Left kidney (tissue), 2 donors: ENCODE measurements around the gene LCNL1. TPM values are rescaled to one million over a fixed set of nuclear protein-coding genes. Genes with fewer than 3 reads are reported as not detected.
"Not testable (repeated sequence)": the region's sequence is repeated elsewhere in the genome, so short reads cannot be mapped to it uniquely, and the experiment has no call there.

Experiments
- DNase-seq: peaks from one replicate; pipeline ENCODE4 v3.0.0-alpha.2; 2013
- polyA plus RNA-seq: library from polyadenylated mRNA; unstranded; fragments of 120-200 nt; gene quantifications from one replicate; pipeline ENCODE4 v1.2.1, GENCODE V29; 2013; ENCODE audit not compliant: insufficient read length

LCNL1 gene
- polyA plus RNA-seq, 1 donor = 0.43 TPM

GRCh38 chr9:137025517-137025966 lies 42.7 kb downstream of the LCNL1 start:
- DNase-seq = peak; percentile 84

DNA sequence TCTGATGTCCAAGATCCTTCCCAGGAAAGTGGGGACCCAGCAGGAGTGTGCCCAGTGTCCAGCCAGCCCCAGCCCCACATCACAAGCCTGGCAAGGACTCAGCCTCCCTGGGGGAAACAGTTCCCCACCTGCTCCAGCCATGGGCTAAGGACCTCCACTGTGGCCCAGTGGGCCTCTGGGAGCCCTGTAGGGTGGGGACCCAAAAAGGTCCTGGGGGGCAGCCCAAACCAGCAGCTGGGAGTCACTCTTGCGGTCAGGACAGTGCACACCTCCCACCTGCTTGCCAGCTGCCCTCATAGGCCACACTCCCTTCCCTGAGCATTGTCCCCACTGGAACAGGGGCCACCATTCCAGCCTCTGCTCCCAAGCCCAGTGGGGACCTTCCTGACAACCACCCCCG lies 43.6 kb downstream of the LCNL1 start:
- no peak for DNase-seq

DNA sequence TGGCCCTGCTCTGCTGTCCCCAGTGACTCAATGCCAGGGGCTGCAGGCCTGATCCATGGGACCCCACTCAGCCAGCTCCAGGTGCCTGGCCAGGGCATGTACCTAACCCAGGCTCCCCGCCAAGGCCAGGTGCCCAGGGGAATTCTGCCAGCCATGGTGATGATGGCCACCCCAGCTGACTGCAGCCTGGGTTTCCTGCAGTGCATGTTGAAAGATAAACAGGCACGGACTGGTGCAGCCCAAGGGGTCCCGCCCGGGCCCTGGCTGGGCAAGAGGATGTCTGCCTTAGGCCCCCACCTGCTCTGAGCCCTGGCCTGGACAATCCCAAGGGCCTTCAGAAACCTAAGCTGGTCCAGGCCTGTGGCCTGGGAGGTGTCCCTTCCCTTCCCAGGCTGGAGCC lies 44.0 kb downstream of the LCNL1 start:
- DNase-seq = no peak

DNA sequence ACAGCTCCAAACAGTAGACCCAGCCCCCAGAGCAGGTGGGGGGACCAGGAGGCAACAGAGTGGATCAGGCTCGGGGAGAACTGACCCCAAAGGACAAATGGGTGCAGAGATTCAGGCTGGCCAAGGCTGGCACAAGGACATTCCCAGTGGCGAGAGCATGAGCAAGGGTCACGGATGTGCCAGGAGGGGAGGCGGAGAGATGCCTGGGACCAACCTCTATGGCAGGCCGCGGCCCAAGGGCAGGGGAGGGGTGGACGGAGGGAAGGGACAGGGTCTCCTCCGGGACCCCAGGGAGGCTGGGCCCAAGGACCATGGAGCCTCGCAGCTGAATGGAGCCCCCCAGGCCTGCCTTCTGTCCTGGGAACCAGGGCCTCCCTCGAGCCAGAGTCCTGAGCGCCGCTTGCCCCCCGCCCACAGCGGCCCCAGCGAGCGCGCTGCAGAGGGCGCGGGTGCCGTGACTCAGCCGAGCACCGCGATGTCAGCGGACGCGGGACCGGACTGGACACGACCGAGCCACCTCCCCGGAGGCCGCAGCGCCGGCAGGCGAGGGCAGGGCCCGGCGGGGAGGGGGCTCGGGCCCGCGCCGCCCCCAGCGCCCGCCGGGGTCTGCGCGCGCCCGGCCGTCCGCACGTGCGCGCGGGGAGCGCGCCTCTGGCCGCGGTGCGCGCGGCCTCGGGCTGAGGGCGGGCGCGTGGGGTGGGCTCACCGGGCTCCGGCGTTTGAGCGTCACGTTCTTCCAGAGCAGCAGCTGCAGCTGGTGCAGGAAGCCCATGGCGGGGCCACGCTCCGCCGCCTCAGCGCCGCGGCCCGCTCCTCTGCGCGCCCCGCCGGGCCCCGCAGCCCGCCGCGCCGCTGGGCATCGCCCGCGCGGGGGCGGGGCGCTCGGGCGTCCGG lies 44.8 kb downstream of the LCNL1 start, which contains the start of gene ABCA2:
ABCA2 (minus strand) TSS at position 869 of the 894 bp plus-strand sequence; CDS start at position 772, 97 bp downstream.
- DNase-seq = no peak

- no peak for DNase-seq
Measured at GRCh38 chr9:137028263-137029057, 45.7 kb downstream of the LCNL1 start.

- no peak for DNase-seq
Measured at GRCh38 chr9:137029058-137029936, 46.5 kb downstream of the LCNL1 start.

DNA sequence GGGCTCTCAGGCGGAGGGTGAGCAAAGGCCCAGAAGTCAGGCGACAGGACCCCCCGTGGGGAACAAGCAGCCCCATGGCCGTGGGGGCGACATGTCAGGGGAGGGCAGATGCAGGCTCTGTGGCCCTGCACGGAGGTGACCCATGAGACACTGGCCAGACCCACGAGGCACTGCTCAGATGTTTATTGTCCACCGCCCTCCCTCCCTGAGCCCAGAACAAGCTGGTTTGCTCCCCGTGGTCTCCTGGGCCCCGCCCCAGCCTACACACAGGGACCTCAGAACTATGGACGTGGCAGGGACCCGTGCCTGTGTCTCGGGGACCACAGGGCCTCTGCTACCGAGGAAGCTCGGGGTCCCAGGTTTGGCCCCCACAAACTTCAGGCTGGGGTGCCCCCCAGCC lies 47.2 kb downstream of the LCNL1 start:
- DNase-seq = no peak

DNA sequence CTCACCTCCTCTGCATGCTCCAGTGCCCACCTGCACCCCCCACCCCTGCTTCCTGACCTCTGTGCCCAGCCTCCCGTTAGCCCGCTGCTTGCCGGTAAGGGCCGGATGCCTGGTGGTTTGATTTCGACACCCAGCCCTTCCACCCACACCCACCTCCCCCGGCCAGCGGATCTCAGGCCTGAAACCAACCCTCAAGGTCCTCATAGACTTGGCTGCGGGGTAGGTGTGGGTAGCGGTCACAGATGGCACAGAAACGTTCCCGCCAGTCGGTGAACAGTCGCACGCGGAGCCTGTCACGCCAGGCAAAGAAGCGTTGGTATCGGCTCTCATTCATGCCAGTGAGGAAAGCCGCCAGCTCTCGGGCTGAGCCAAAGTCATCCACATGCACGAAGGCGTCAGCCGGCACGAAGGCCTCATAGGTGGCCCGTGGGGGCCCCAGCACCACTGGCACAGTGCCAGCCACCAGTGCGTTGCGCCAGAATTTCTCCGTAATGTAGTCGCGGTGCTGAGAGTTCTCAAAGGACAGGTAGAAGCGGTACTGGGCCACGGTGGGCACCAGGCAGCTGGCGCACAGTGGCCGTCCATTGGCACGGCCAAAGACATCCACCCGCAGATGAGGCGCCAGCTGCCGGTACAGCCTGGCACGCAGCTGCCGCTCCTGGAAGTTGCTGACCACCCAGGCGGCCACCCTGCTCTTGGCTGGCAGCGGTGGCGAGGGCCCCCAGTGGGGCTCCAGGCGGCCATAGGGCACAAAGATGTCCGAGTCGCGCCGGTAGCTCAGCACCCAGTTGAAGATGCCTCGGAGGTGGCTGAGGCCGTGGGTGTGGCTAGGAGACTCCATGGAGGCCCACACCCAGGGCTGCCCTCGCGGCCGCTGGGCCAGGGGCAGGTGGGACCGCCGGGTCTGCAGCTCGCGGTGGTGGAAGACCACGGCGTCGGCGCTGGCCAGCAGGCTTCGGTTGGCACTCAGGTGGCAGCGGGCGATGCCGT lies 48.0 kb downstream of the LCNL1 start:
- no peak for DNase-seq

GRCh38 chr9:137031904-137032640 lies 49.3 kb downstream of the LCNL1 start, which contains the start of gene FUT7:
Gene FUT7, minus strand, starts transcription at chr9:137032088. Its CDS starts 97 bp downstream, at chr9:137031991.
- DNase-seq = no peak

DNA sequence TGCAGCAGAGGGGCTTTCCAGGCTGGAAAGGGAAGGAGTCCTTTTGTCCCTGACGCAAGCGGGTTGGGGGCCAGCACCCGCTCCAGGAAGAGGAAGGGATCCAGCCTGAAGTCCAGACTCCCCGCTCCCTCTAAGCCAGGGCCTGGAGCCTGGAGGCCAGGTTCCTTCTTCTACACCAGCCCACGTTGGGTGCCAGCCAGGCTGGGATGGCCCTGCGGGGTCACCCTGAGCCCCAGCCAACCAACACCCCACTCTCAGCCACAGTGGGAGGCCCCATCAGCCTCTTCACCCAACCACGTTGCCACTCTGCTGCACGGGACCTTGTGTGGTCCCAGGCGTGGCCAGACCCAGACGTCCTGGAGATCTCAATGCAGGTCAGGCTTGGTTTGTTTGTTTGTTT lies 50.1 kb downstream of the LCNL1 start:
- DNase-seq = no peak

DNA sequence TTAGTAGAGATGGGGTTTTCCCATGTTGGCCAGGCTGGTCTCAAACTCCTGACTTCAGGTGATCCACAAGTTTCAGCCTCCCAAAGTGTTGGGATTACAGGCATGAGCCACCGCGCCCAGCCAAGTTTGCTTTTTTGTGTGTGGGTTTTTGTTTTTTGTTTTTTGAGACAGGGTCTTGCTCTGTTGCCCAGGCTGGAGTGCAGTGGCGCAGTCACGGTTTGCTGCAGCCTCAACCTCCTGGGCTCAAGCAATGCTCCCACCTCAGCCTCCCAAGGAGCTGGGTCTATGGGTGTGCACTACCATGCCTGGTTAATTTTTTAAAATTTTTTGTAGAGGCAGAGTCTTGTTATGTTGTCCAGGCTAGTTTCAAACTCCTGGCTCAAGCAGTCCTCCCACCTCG lies 50.7 kb downstream of the LCNL1 start:
- not testable (repeated sequence) for DNase-seq

GRCh38 chr9:137034039-137034708 lies 51.4 kb downstream of the LCNL1 start:
- DNase-seq = no peak

DNA sequence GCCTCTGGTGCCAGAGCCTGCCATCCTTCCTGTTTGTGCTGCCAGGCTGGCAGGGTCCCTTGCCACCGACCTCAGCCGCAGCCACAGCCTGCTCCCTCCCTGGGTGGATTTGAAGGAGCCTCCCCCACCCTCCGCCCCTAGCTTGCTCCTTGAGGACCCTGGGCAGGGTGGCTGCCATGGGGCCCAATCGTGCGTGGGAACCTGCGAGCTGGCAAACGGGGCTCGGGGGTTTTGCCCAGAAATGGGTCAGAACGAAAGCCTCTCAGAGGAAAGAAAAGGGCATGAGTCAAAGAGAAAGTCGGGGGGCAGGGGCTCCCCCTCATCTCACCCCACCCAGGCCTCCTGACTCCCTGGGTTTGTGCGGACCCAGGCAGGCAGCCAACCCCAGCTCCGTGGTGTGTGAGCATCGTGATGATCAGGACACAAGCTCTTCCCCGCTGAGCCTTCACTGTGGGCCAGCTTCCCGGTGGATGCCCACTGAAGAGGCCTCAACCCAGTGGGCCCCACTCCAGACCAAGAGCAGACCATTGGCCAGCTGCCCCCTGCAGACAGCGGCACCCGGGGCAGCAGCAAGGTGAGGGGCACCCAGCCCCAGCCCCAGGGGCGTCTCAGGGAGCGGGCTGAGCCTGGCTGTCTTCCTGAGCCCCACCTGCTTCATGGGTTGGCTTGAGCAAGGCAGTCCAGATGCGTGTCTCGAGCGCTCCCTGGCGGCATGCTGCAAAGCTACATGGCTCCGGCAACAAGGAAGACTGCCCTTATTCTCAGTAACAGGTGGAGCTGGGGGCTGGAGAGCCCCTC lies 52.1 kb downstream of the LCNL1 start:
- DNase-seq = no peak

Other genes with a start within 250 kb of the LCNL1 start
- gene LCN10, start 240.1 kb upstream of the LCNL1 start, polyA plus RNA-seq = 1.8 TPM
- gene LCN6, start 234.5 kb upstream of the LCNL1 start, polyA plus RNA-seq = not detected
- 0.12 TPM for gene LCN8, start 224.8 kb upstream of the LCNL1 start, polyA plus RNA-seq
- gene LCN15, start 218.5 kb upstream of the LCNL1 start, polyA plus RNA-seq = 0.23 TPM
- gene TMEM141, start 191.6 kb upstream of the LCNL1 start, polyA plus RNA-seq = 53.9 TPM
- 5.5 TPM for gene CCDC183, start 186.7 kb upstream of the LCNL1 start, polyA plus RNA-seq
- 59.9 TPM for gene RABL6, start 175.0 kb upstream of the LCNL1 start, polyA plus RNA-seq
- gene AJM1, start 140.5 kb upstream of the LCNL1 start, polyA plus RNA-seq = 1.00 TPM
- gene PHPT1, start 133.6 kb upstream of the LCNL1 start, polyA plus RNA-seq = 64.9 TPM
- gene MAMDC4, start 130.6 kb upstream of the LCNL1 start, polyA plus RNA-seq = 5.4 TPM
- 275 TPM for gene EDF1, start 116.7 kb upstream of the LCNL1 start, polyA plus RNA-seq
- 12.7 TPM for gene TRAF2, start 96.5 kb upstream of the LCNL1 start, polyA plus RNA-seq
- gene FBXW5, start 38.3 kb upstream of the LCNL1 start, polyA plus RNA-seq = 33.7 TPM
- 0.42 TPM for gene C8G, start 37.8 kb upstream of the LCNL1 start, polyA plus RNA-seq
- gene LCN12, start 30.7 kb upstream of the LCNL1 start, polyA plus RNA-seq = 20.2 TPM
- gene PTGDS, start 5.5 kb upstream of the LCNL1 start, polyA plus RNA-seq = 61.3 TPM
- gene PAXX, start 9.4 kb downstream of the LCNL1 start, polyA plus RNA-seq = 23.3 TPM
- gene CLIC3, start 13.6 kb downstream of the LCNL1 start, polyA plus RNA-seq = not detected
- 46.6 TPM for gene ABCA2, start 45.2 kb downstream of the LCNL1 start, polyA plus RNA-seq
- gene FUT7, start 49.1 kb downstream of the LCNL1 start, polyA plus RNA-seq = not detected
- gene NPDC1, start 63.2 kb downstream of the LCNL1 start, polyA plus RNA-seq = 18.4 TPM
- gene ENTPD2, start 71.1 kb downstream of the LCNL1 start, polyA plus RNA-seq = 4.7 TPM
- gene SAPCD2, start 87.6 kb downstream of the LCNL1 start, polyA plus RNA-seq = 7.2 TPM
- 6.9 TPM for gene UAP1L1, start 94.5 kb downstream of the LCNL1 start, polyA plus RNA-seq
- 61.4 TPM for gene MAN1B1, start 104.0 kb downstream of the LCNL1 start, polyA plus RNA-seq
- gene DPP7, start 131.7 kb downstream of the LCNL1 start, polyA plus RNA-seq = 16.8 TPM
- not detected for gene GRIN1, start 156.2 kb downstream of the LCNL1 start, polyA plus RNA-seq
- not detected for gene LRRC26, start 187.1 kb downstream of the LCNL1 start, polyA plus RNA-seq
- not detected for gene TMEM210, start 189.1 kb downstream of the LCNL1 start, polyA plus RNA-seq
- 42.9 TPM for gene ANAPC2, start 205.6 kb downstream of the LCNL1 start, polyA plus RNA-seq
- 34.7 TPM for gene SSNA1, start 205.7 kb downstream of the LCNL1 start, polyA plus RNA-seq
- gene TPRN, start 217.7 kb downstream of the LCNL1 start, polyA plus RNA-seq = 10.9 TPM
- gene TMEM203, start 222.7 kb downstream of the LCNL1 start, polyA plus RNA-seq = 39.0 TPM
- gene NDOR1, start 222.7 kb downstream of the LCNL1 start, polyA plus RNA-seq = 12.2 TPM
- gene RNF208, start 239.2 kb downstream of the LCNL1 start, polyA plus RNA-seq = 5.8 TPM
- 13.2 TPM for gene CYSRT1, start 242.2 kb downstream of the LCNL1 start, polyA plus RNA-seq
- gene RNF224, start 244.5 kb downstream of the LCNL1 start, polyA plus RNA-seq = 13.1 TPM
- 7.4 TPM for gene SLC34A3, start 247.9 kb downstream of the LCNL1 start, polyA plus RNA-seq